ENCODE data around the gene SLCO3A1. TPM values are rescaled to one million over a fixed set of nuclear protein-coding genes. Genes with fewer than 3 reads are reported as not detected.

Gene SLCO3A1
- total RNA-seq, 1 donor from 2014 or later: 6.3 TPM

GRCh38 chr15:91824256-91824655 is 29.3 kb upstream of the SLCO3A1 start:
- Mint-ChIP-seq H3K27me3 (ENCODE audit: low read depth) (no peaks in the 10 kb centered on the region), H3K9me3 (peaks cover 2% of the 10 kb centered on the region), H3K4me1 (no peaks in the 10 kb centered on the region), H3K27ac (ENCODE audit: unreplicated experiment) (no peak overlapping the region), H3K36me3 (ENCODE audit: low read depth) (no peaks in the 10 kb centered on the region), H3K4me3 (no peak overlapping the region)
- DNase-seq (ENCODE audit: low read depth, low spot score): no peak
- TF ChIP-seq, protein P1, sequence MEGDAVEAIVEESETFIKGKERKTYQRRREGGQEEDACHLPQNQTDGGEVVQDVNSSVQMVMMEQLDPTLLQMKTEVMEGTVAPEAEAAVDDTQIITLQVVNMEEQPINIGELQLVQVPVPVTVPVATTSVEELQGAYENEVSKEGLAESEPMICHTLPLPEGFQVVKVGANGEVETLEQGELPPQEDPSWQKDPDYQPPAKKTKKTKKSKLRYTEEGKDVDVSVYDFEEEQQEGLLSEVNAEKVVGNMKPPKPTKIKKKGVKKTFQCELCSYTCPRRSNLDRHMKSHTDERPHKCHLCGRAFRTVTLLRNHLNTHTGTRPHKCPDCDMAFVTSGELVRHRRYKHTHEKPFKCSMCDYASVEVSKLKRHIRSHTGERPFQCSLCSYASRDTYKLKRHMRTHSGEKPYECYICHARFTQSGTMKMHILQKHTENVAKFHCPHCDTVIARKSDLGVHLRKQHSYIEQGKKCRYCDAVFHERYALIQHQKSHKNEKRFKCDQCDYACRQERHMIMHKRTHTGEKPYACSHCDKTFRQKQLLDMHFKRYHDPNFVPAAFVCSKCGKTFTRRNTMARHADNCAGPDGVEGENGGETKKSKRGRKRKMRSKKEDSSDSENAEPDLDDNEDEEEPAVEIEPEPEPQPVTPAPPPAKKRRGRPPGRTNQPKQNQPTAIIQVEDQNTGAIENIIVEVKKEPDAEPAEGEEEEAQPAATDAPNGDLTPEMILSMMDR (conservative IDR thresholded peaks at IDR 0.05): no peak

GRCh38 chr15:91826443-91826842 is 27.1 kb upstream of the SLCO3A1 start:
- Mint-ChIP-seq H3K27me3 (ENCODE audit: low read depth) (no peaks in the 10 kb centered on the region), H3K36me3 (ENCODE audit: low read depth) (no peaks in the 10 kb centered on the region), H3K27ac (ENCODE audit: unreplicated experiment) (no peak overlapping the region), H3K4me1 (no peaks in the 10 kb centered on the region), H3K4me3 (no peak overlapping the region), H3K9me3 (peaks cover 2% of the 10 kb centered on the region)
- DNase-seq (ENCODE audit: low read depth, low spot score): no peak
- TF ChIP-seq, protein P1 (conservative IDR thresholded peaks at IDR 0.05): no peak

DNA sequence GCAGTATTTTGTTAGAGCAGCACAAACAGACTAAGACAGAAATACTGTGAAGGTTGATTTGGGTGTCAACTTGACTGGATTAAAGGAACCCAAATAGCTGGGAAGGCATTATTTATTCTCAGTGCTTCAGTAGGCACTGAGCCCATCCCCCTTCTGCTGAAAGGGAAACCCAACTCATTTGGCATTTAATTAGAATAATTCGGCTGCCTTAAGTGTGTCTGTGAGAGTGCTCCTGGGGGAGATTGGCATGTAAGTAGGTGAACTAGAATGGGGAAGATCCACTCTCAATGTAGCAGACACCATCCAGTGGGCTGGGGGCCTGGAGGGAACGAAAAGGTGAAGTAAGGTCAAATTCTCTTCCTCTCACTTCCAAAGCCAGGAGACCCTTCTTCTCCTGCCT is 20.5 kb upstream of the SLCO3A1 start:
- Mint-ChIP-seq H3K27ac (ENCODE audit: unreplicated experiment) (no peak overlapping the region), H3K9me3 (peaks cover 6% of the 10 kb centered on the region), H3K4me1 (no peaks in the 10 kb centered on the region), H3K27me3 (ENCODE audit: low read depth) (no peaks in the 10 kb centered on the region), H3K36me3 (ENCODE audit: low read depth) (peaks cover 2% of the 10 kb centered on the region), H3K4me3 (no peak overlapping the region)
- no peak for DNase-seq (ENCODE audit: low read depth, low spot score)
- TF ChIP-seq, protein P1 (conservative IDR thresholded peaks at IDR 0.05): no peak

DNA sequence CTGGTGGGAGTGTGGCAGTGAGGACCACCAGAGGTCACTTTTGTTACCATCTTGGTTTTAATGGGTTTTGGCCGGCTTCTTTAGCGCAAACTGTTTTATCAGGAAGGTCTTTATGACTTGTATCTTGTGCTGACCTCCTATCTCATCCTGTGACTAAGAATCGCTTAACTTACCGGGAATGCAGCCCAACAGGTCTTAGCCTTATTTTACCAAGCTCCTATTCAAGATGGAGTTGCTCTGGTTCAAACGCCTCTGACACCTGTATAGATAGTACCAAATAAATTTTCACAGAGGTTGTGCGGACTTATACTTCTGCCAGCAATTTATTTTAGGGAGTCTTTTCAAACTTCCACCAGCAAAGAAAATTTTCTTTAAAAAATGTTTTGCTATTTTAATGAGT is 13.6 kb upstream of the SLCO3A1 start:
- Mint-ChIP-seq H3K27ac (ENCODE audit: unreplicated experiment) (no peak overlapping the region), H3K9me3 (peaks cover 4% of the 10 kb centered on the region), H3K4me3 (no peak overlapping the region), H3K36me3 (ENCODE audit: low read depth) (peaks cover 2% of the 10 kb centered on the region), H3K27me3 (ENCODE audit: low read depth) (peaks cover 3% of the 10 kb centered on the region), H3K4me1 (no peaks in the 10 kb centered on the region)
- DNase-seq (ENCODE audit: low read depth, low spot score): no peak
- TF ChIP-seq, protein P1 (conservative IDR thresholded peaks at IDR 0.05): no peak

DNA sequence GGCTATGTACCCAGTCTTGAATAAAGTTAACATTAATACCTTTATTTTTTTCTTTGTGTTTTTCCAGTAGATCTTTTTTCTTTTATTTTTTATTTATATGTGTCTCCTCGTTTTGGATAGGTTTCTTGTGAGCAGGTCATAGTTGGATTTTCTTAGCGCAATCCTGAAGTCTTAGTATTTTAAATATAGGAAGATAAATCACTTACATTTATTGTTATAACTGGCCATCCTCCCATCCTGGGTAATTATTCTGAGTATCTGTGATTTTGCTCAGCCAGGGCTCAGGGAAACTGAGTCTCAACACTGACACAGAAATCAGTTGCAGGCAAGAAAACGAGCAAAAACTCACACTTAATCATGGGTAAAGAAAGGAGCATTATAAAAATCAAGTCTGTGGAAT is 11.6 kb upstream of the SLCO3A1 start:
- Mint-ChIP-seq H3K36me3 (ENCODE audit: low read depth) (no peaks in the 10 kb centered on the region), H3K27ac (ENCODE audit: unreplicated experiment) (no peak overlapping the region), H3K9me3 (no peaks in the 10 kb centered on the region), H3K27me3 (ENCODE audit: low read depth) (peaks cover 10% of the 10 kb centered on the region), H3K4me3 (no peak overlapping the region), H3K4me1 (no peaks in the 10 kb centered on the region)
- TF ChIP-seq, protein P1 (conservative IDR thresholded peaks at IDR 0.05): no peak
- DNase-seq (ENCODE audit: low read depth, low spot score): no peak

DNA sequence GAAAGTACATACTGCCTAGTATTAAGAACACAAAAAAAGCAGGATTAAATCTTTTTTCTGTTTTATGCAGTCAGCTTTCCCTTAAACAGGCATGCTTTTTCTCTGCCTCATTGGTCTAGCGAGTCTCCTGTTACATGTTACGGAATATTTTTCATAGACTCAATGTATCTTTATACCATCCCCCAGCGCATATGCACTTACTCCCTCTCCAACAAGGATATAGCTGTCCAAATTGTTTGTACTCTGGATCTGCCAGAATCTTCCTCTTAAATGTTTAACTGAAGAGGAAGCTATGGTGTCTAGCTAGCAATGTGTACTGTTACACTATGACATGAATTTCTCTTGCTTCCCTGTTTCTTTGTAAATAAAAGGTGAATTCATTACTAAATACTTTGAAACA is 9.2 kb upstream of the SLCO3A1 start:
- H3K36me3 Mint-ChIP-seq (ENCODE audit: low read depth): no peaks in the 10 kb centered on the region
- H3K9me3 Mint-ChIP-seq: no peaks in the 10 kb centered on the region
- no peak overlapping the region for H3K4me3 Mint-ChIP-seq
- TF ChIP-seq, protein P1 (conservative IDR thresholded peaks at IDR 0.05): no peak
- peaks cover 13% of the 10 kb centered on the region for H3K27me3 Mint-ChIP-seq (ENCODE audit: low read depth)
- H3K4me1 Mint-ChIP-seq: no peaks in the 10 kb centered on the region
- no peak for DNase-seq (ENCODE audit: low read depth, low spot score)
- no peak overlapping the region for H3K27ac Mint-ChIP-seq (ENCODE audit: unreplicated experiment)
